Measurements from ENCODE around the gene EMD. TPM values are rescaled to one million over a fixed set of nuclear protein-coding genes. Genes with fewer than 3 reads are reported as not detected.

Gene EMD
- total RNA-seq, 1 donor from 2014 or later, result 55.6 TPM

GRCh38 chrX:154366666-154367055, 12.4 kb upstream of the EMD start:
- no peaks in the 10 kb centered on the region for H3K9me3 ChIP-seq (replicated peaks)
- peak; percentile 56 for DNase-seq
- peaks cover 62% of the 10 kb centered on the region for H3K36me3 ChIP-seq
- no peaks in the 10 kb centered on the region for H3K27me3 ChIP-seq (ENCODE audit: low read depth)
- no peak for TF ChIP-seq CTCF (IDR thresholded peaks at IDR 0.05; ENCODE audit: borderline replicate concordance)
- intact Hi-C loops (cut with micrococcal nuclease), result no loop called here
- H3K4me3 ChIP-seq, result peak overlapping the region; percentile 87
- peak overlapping the region; percentile 95 for H3K27ac ChIP-seq (replicated peaks)
- peaks cover 54% of the 10 kb centered on the region for H3K4me1 ChIP-seq

- H3K27ac ChIP-seq (replicated peaks), result peak overlapping the region; percentile 95
- H3K4me3 ChIP-seq, result peak overlapping the region; percentile 87
- H3K27me3 ChIP-seq (ENCODE audit: low read depth), result no peaks in the 10 kb centered on the region
- no peak for TF ChIP-seq CTCF (IDR thresholded peaks at IDR 0.05; ENCODE audit: borderline replicate concordance)
- peaks cover 52% of the 10 kb centered on the region for H3K36me3 ChIP-seq
- intact Hi-C loops (cut with micrococcal nuclease), result no loop called here
- DNase-seq, result no peak
- peaks cover 64% of the 10 kb centered on the region for H3K4me1 ChIP-seq
- no peaks in the 10 kb centered on the region for H3K9me3 ChIP-seq (replicated peaks)
Observed at GRCh38 chrX:154367474-154368308, 11.4 kb upstream of the EMD start.

GRCh38 chrX:154368630-154369448, 10.3 kb upstream of the EMD start:
- peak overlapping the region; percentile 95 for H3K27ac ChIP-seq (replicated peaks)
- DNase-seq, result peak; percentile 68
- peaks cover 40% of the 10 kb centered on the region for H3K36me3 ChIP-seq
- peaks cover 76% of the 10 kb centered on the region for H3K4me1 ChIP-seq
- TF ChIP-seq CTCF (IDR thresholded peaks at IDR 0.05; ENCODE audit: borderline replicate concordance), result no peak
- intact Hi-C loops (cut with micrococcal nuclease), result no loop called here
- H3K27me3 ChIP-seq (ENCODE audit: low read depth), result no peaks in the 10 kb centered on the region
- no peaks in the 10 kb centered on the region for H3K9me3 ChIP-seq (replicated peaks)
- H3K4me3 ChIP-seq, result peak overlapping the region; percentile 87

- Histone ChIP-seq H3K27ac (replicated peaks) (peak overlapping the region; percentile 95), H3K27me3 (ENCODE audit: low read depth) (no peaks in the 10 kb centered on the region), H3K4me1 (peaks cover 80% of the 10 kb centered on the region), H3K9me3 (replicated peaks) (no peaks in the 10 kb centered on the region), H3K36me3 (peaks cover 32% of the 10 kb centered on the region), H3K4me3 (peak overlapping the region; percentile 87)
- no peak for TF ChIP-seq CTCF (IDR thresholded peaks at IDR 0.05; ENCODE audit: borderline replicate concordance)
- DNase-seq, result peak; percentile 84
- intact Hi-C loops (cut with micrococcal nuclease), result no loop called here
Observed at GRCh38 chrX:154369449-154370299, 9.4 kb upstream of the EMD start.
